Peyer's patch (tissue), 4 donors: Measurements from ENCODE around the gene SPON1.

Source experiments
- CTCF ChIP-seq, 6 experiments: fragments of 450-650 bp in 4 of 6; fragments of 200-600 bp in 2 of 6; sonication (generic) in 1 of 6; IDR thresholded peaks; one replicate each; pipeline ENCODE4 v1.5.1; 2017 to 2019; ENCODE audit warnings: antibody characterized with exemption in 6 of 6, mild to moderate bottlenecking in 3 of 6, moderate library complexity in 1 of 6
- POLR2A ChIP-seq, 2 donors: fragments of 450-650 bp; IDR thresholded peaks; one replicate each; pipeline ENCODE4 v1.5.1; 2017; ENCODE audit warnings: antibody characterized with exemption in 2 of 2, mild to moderate bottlenecking in 2 of 2, moderate library complexity in 2 of 2

- TF ChIP-seq CTCF (IDR thresholded peaks at IDR 0.05) (no peak), POLR2A (IDR thresholded peaks at IDR 0.05) (no peak)
Measured at GRCh38 chr11:14109742-14110141, 147.2 kb downstream of the SPON1 start.
